Measurements from ENCODE around the gene ATP2A1.
A peak's percentile ranks its signal among the peaks of the same experiment; 100 is the strongest.
"Not testable (repeated sequence)": the region's sequence is repeated elsewhere in the genome, so short reads cannot be mapped to it uniquely, and the experiment has no call there.

ATP2A1 gene

DNA sequence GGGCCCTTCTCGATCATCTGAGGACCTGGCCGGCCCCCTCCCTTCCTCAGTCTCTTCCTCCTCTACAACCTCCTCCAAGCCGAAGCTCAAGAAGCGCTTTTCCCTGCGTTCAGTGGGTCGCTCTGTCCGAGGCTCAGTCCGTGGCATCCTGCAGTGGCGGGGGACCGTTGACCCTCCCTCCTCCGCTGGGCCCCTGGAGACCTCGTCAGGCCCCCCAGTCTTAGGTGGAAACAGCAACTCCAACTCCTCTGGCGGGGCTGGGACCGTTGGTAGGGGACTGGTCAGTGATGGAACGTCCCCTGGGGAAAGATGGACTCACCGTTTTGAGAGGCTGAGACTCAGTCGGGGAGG, 11.9 kb upstream of the ATP2A1 start:
- Histone ChIP-seq H3K9me3 (ENCODE audit: low read length) (no peaks in the 10 kb centered on the region), H3K4me1 (ENCODE audit: insufficient read depth, low read length) (peaks cover 13% of the 10 kb centered on the region), H2AFZ (ENCODE audit: low read depth, low read length) (no peak overlapping the region), H3K27me3 (ENCODE audit: insufficient read depth, low read length) (no peaks in the 10 kb centered on the region), H3K36me3 (ENCODE audit: insufficient read depth, low read length) (peaks cover 36% of the 10 kb centered on the region), H3K4me3 (ENCODE audit: low read length) (no peak overlapping the region)

DNA sequence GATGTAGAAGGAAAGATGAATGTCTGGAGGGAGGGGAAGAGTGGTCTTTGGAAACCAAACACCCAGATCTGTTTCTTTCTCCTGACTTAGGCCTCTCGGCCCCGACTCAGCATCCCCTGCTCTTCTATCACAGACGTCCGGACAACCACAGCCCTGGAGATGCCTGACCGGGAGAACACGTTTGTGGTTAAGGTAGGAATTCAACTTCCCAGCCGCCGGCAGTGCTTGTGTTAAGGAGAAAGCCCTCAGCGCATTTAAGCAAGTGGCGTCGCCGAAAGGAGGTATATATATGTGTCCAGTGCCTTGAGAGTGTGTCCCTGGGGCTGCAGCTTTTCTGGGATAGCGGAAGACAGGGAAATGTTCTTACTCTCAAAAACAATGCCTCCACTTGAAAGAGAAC, 11.0 kb upstream of the ATP2A1 start:
- no peaks in the 10 kb centered on the region for H3K27me3 ChIP-seq (ENCODE audit: insufficient read depth, low read length)
- no peak overlapping the region for H3K4me3 ChIP-seq (ENCODE audit: low read length)
- peaks cover 44% of the 10 kb centered on the region for H3K36me3 ChIP-seq (ENCODE audit: insufficient read depth, low read length)
- H3K9me3 ChIP-seq (ENCODE audit: low read length) = no peaks in the 10 kb centered on the region
- peaks cover 13% of the 10 kb centered on the region for H3K4me1 ChIP-seq (ENCODE audit: insufficient read depth, low read length)
- H2AFZ ChIP-seq (ENCODE audit: low read depth, low read length) = no peak overlapping the region

DNA sequence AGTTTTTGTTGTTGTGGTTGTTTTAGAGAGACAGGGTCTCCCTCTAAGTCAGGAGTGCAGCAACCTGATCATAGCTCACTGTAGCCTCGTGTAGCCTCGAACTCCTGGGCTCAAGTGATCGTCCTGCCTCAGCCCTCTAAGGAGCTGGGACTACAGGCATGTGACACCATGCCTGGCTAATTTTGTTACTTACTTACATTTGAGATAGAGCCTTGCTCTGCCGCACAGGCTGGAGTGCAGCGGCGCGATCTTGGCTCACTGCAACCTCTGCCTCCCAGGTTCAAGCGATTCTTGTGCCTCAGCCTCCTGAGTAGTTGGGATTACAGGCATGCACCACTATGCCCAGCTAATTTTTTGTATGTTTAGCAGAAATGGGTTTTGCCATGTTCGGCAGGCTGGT, 10.6 kb upstream of the ATP2A1 start:
- not testable (repeated sequence) for H2AFZ ChIP-seq (ENCODE audit: low read depth, low read length); H3K27me3 ChIP-seq (ENCODE audit: insufficient read depth, low read length); H3K9me3 ChIP-seq (ENCODE audit: low read length); H3K4me3 ChIP-seq (ENCODE audit: low read length)
- Histone ChIP-seq H3K4me1 (ENCODE audit: insufficient read depth, low read length) (peaks cover 13% of the 10 kb centered on the region), H3K36me3 (ENCODE audit: insufficient read depth, low read length) (peaks cover 48% of the 10 kb centered on the region)

DNA sequence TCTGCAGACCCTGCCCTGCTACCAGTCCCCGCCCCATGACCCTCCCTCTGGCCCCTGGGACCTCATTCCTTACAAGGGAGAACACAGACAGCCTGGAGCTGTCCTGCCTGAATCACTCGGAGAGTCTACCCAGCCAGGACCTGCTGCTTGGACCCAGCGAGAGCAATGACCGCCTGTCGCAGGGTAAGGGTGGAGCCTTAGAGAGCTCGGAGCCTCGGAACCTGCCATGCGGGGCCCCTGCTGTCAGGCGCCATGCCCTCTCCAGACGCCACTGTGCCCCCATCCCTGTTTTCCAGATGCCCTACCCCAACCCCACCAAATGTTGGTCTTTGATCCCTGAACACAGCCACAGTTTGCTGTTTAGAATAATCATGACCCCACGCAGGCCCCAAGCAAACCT, 9.1 kb upstream of the ATP2A1 start:
- Histone ChIP-seq H3K36me3 (ENCODE audit: insufficient read depth, low read length) (peaks cover 59% of the 10 kb centered on the region), H3K4me3 (ENCODE audit: low read length) (no peak overlapping the region)

DNA sequence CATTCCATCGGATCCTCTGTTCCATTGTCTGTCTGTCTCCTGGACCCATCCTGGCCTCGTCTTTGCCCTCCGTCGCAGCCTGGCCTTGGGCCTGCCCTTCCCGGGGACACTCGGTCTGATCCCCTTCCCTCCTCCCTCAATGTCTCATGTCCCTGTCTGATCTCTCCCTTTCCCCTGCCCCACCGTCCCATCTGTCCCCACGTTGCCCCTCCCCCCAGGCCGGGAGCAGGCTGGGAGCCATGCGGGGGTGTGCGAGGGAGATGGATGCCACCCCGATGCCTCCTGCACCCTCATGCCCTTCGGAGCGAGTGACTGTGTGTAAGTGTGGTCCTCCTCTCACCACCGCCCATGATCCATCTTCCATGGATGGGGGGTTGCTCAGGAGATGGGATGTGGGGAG, 5.3 kb upstream of the ATP2A1 start:
- Histone ChIP-seq H3K4me3 (ENCODE audit: low read length) (no peak overlapping the region), H2AFZ (ENCODE audit: low read depth, low read length) (no peak overlapping the region), H3K36me3 (ENCODE audit: insufficient read depth, low read length) (peaks cover 55% of the 10 kb centered on the region), H3K9me3 (ENCODE audit: low read length) (no peaks in the 10 kb centered on the region), H3K27me3 (ENCODE audit: insufficient read depth, low read length) (no peaks in the 10 kb centered on the region), H3K4me1 (ENCODE audit: insufficient read depth, low read length) (peaks cover 23% of the 10 kb centered on the region)

More for the DNA sequence above, 9.1 kb upstream of the ATP2A1 start:
- H3K9me3 ChIP-seq (ENCODE audit: low read length) = no peaks in the 10 kb centered on the region
- H2AFZ ChIP-seq (ENCODE audit: low read depth, low read length) = no peak overlapping the region
- H3K4me1 ChIP-seq (ENCODE audit: insufficient read depth, low read length) = peaks cover 11% of the 10 kb centered on the region
- H3K27me3 ChIP-seq (ENCODE audit: insufficient read depth, low read length) = no peaks in the 10 kb centered on the region

DNA sequence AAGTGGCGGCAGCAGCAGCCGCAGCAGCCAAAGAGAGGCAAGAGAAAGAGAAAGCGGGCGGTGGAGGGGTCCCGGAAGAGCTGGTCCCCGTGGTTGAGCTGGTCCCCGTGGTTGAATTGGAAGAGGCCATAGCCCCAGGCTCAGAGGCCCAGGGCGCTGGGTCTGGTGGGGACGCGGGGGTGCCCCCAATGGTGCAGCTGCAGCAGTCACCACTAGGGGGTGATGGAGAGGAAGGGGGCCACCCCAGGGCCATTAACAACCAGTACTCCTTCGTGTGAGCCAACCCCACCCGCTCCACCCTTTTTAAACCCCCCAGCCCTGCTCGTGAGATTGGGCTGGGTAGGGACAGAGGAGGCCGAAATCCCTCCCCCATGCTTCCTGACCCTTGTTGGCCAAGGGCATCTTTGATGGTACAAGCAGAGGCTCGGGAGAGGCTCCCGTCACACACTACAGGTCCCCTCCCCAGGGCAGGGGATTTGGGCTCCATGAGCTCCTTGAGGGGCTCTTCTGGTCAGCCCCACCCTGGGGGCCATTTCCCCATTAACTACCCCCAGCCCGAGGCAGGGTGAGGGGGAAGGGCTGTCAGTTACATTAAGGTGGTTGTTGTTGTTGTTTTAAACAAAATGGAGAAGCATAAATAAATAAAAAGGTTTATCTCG, 4.6 kb upstream of the ATP2A1 start:
- H3K4me3 ChIP-seq (ENCODE audit: low read length) = no peak overlapping the region
- H2AFZ ChIP-seq (ENCODE audit: low read depth, low read length) = no peak overlapping the region
- H3K36me3 ChIP-seq (ENCODE audit: insufficient read depth, low read length) = peaks cover 53% of the 10 kb centered on the region
- H3K9me3 ChIP-seq (ENCODE audit: low read length) = no peaks in the 10 kb centered on the region
- H3K27me3 ChIP-seq (ENCODE audit: insufficient read depth, low read length) = no peaks in the 10 kb centered on the region
- H3K4me1 ChIP-seq (ENCODE audit: insufficient read depth, low read length) = peaks cover 24% of the 10 kb centered on the region

- H3K36me3 ChIP-seq (ENCODE audit: insufficient read depth, low read length) = peaks cover 46% of the 10 kb centered on the region
- H3K9me3 ChIP-seq (ENCODE audit: low read length) = no peaks in the 10 kb centered on the region
- no peak overlapping the region for H2AFZ ChIP-seq (ENCODE audit: low read depth, low read length)
- H3K4me1 ChIP-seq (ENCODE audit: insufficient read depth, low read length) = peaks cover 24% of the 10 kb centered on the region
- H3K4me3 ChIP-seq (ENCODE audit: low read length) = no peak overlapping the region
- H3K27me3 ChIP-seq (ENCODE audit: insufficient read depth, low read length) = no peaks in the 10 kb centered on the region
Observed at GRCh38 chr16:28874406-28874805, 3.9 kb upstream of the ATP2A1 start.

- Histone ChIP-seq H3K36me3 (ENCODE audit: insufficient read depth, low read length) (peaks cover 37% of the 10 kb centered on the region), H2AFZ (ENCODE audit: low read depth, low read length) (no peak overlapping the region), H3K27me3 (ENCODE audit: insufficient read depth, low read length) (no peaks in the 10 kb centered on the region), H3K9me3 (ENCODE audit: low read length) (no peaks in the 10 kb centered on the region), H3K4me1 (ENCODE audit: insufficient read depth, low read length) (peaks cover 24% of the 10 kb centered on the region), H3K4me3 (ENCODE audit: low read length) (no peak overlapping the region)
Observed at GRCh38 chr16:28875134-28876018, 2.9 kb upstream of the ATP2A1 start.

- Histone ChIP-seq H3K27me3 (ENCODE audit: insufficient read depth, low read length) (no peaks in the 10 kb centered on the region), H3K4me3 (ENCODE audit: low read length) (no peak overlapping the region), H3K4me1 (ENCODE audit: insufficient read depth, low read length) (peaks cover 24% of the 10 kb centered on the region), H3K9me3 (ENCODE audit: low read length) (no peaks in the 10 kb centered on the region), H2AFZ (ENCODE audit: low read depth, low read length) (no peak overlapping the region), H3K36me3 (ENCODE audit: insufficient read depth, low read length) (peaks cover 30% of the 10 kb centered on the region)
Observed at GRCh38 chr16:28876019-28876659, 2.1 kb upstream of the ATP2A1 start.

- H3K36me3 ChIP-seq (ENCODE audit: insufficient read depth, low read length) = peaks cover 21% of the 10 kb centered on the region
- no peaks in the 10 kb centered on the region for H3K27me3 ChIP-seq (ENCODE audit: insufficient read depth, low read length)
- H3K4me3 ChIP-seq (ENCODE audit: low read length) = no peak overlapping the region
- H3K4me1 ChIP-seq (ENCODE audit: insufficient read depth, low read length) = peaks cover 24% of the 10 kb centered on the region
- no peak overlapping the region for H2AFZ ChIP-seq (ENCODE audit: low read depth, low read length)
- no peaks in the 10 kb centered on the region for H3K9me3 ChIP-seq (ENCODE audit: low read length)
Observed at GRCh38 chr16:28876973-28877654, 1.2 kb upstream of the ATP2A1 start.

DNA sequence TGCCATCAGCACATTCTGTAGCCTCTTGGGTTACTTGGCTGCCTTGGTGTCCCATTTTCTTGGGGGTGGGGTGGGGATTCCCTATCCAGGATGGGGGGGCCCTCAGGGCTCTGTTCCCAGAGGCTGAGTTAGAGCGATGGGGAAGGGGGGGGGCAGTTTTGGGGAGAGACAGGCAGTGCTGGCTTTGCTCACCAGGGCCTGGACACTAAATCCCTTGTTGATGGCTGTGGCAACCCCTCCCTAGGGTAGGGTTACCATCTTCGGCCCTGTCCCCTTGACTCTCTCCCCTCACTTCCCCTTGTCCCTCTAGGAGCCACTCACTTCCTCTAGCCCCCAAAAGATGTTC, 660 bp upstream of the ATP2A1 start:
- Histone ChIP-seq H2AFZ (ENCODE audit: low read depth, low read length) (no peak overlapping the region), H3K4me3 (ENCODE audit: low read length) (no peak overlapping the region), H3K4me1 (ENCODE audit: insufficient read depth, low read length) (peaks cover 29% of the 10 kb centered on the region), H3K27me3 (ENCODE audit: insufficient read depth, low read length) (no peaks in the 10 kb centered on the region), H3K9me3 (ENCODE audit: low read length) (no peaks in the 10 kb centered on the region), H3K36me3 (ENCODE audit: insufficient read depth, low read length) (peaks cover 15% of the 10 kb centered on the region)

DNA sequence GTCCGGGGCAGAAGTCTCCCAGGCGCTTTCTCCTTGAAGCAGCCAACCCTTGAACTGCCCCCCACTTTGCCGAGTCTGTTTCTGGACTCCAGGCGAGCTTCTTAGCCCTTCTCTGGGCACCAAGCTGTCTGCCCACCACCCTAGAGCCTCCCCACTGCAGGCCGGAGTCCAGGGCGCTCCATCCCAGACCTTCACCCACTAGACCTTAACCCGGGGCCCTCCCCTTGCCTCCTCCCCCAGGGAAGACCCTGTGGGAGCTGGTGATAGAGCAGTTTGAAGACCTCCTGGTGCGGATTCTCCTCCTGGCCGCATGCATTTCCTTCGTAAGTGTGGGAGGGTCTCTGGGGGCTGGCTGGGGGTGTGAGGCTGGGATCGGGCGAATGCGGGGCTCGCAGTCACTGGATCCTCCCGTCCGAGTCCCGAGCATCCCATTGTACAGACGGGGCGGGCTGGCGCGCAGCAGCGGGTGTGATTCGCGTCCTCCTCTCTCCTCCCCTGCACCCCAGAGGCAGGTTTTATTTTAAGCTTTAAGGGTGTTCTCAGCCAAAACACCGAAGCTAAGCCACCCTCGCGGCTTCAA, 1.1 kb downstream of the ATP2A1 start:
- no peaks in the 10 kb centered on the region for H3K27me3 ChIP-seq (ENCODE audit: insufficient read depth, low read length)
- no peaks in the 10 kb centered on the region for H3K9me3 ChIP-seq (ENCODE audit: low read length)
- H3K4me1 ChIP-seq (ENCODE audit: insufficient read depth, low read length) = peaks cover 40% of the 10 kb centered on the region

More for the DNA sequence above, 1.1 kb downstream of the ATP2A1 start:
- Histone ChIP-seq H2AFZ (ENCODE audit: low read depth, low read length) (no peak overlapping the region), H3K4me3 (ENCODE audit: low read length) (peak overlapping the region; percentile 67), H3K36me3 (ENCODE audit: insufficient read depth, low read length) (peaks cover 3% of the 10 kb centered on the region)

Measured in neuron (in vitro differentiated cells).